22Rv1 (cell line): ENCODE results near the gene RMC1.

ENCODE experiments used
- CTCF ChIP-seq: fragments of 450-650 bp; IDR thresholded peaks from 2 replicates; pipeline ENCODE4 v1.5.1; 2017; ENCODE audit warnings: mild to moderate bottlenecking
- ZFX ChIP-seq: fragments of 450-650 bp; IDR thresholded peaks from 2 replicates; pipeline ENCODE4 v1.6.1; 2017; ENCODE audit warnings: antibody characterized with exemption, borderline replicate concordance

- TF ChIP-seq CTCF, result no peak
- TF ChIP-seq ZFX, result no peak
Measured at GRCh38 chr18:23512641-23513040, 9.3 kb downstream of the RMC1 start.
